Hepatocyte (in vitro differentiated cells): ENCODE results near the gene C2orf68.

Source experiments
- CTCF ChIP-seq: fragments of 200-600 bp; sonication (generic); IDR thresholded peaks from 2 replicates; pipeline ENCODE4 v1.5.1; 2016; ENCODE audit warnings: antibody characterized with exemption, mild to moderate bottlenecking; ENCODE audit not compliant: poor library complexity
- EZH2 ChIP-seq: fragments of 200-600 bp; sonication (generic); IDR thresholded peaks from 2 replicates; pipeline ENCODE4 v1.6.1; 2016; ENCODE audit warnings: antibody characterized with exemption, mild to moderate bottlenecking, borderline replicate concordance
- EZH2phosphoT487 ChIP-seq: fragments of 200-600 bp; sonication (generic); IDR thresholded peaks from one replicate; pipeline ENCODE4 v1.6.1; 2018; ENCODE audit warnings: antibody characterized with exemption, mild to moderate bottlenecking, low read depth, moderate library complexity; ENCODE audit not compliant: unreplicated experiment, severe bottlenecking

- TF ChIP-seq CTCF (no peak), EZH2 (no peak), EZH2phosphoT487 (no peak)
Observed at GRCh38 chr2:85602476-85603234, 9.2 kb downstream of the C2orf68 start, which contains the start of gene TMEM150A.
